HEK293 (cell line): ENCODE results near the gene CREB5.

Experiments
- CTCF ChIA-PET: fragments of 350-600 bp; formaldehyde crosslinking; extraction: SDS; loops from one replicate; lab custom pipeline; 2021; ENCODE audit warnings: antibody characterized with exemption; lab: Yijun Ruan, JAX
- POLR2A ChIA-PET: fragments of 300-600 bp; formaldehyde crosslinking; extraction: SDS; loops from one replicate; lab custom pipeline; 2020; ENCODE audit warnings: antibody characterized with exemption, inconsistent platforms; lab: Yijun Ruan, JAX
- H3K27ac ChIP-seq: fragments of 200-500 bp; sonication (Bioruptor generic); 2 replicates; pipeline ENCODE4 v1.5.1; 2014; ENCODE audit warnings: low read depth, low read length, control low read depth, inconsistent platforms; ENCODE audit errors: extremely low read depth
- H3K36me3 ChIP-seq, 2 experiments: fragments of 200-500 bp in 1 of 2; sonication (Bioruptor generic) in 1 of 2; 1 replicate in 1 of 2; 2 replicates in 1 of 2; pipeline ENCODE4 v1.5.1; 2014 to 2017; ENCODE audit warnings: inconsistent platforms in 2 of 2, low read length in 2 of 2; ENCODE audit not compliant: control insufficient read depth in 2 of 2, insufficient read depth in 1 of 2
- H3K4me1 ChIP-seq: fragments of 200-500 bp; sonication (Bioruptor generic); 2 replicates; pipeline ENCODE4 v1.5.1; 2014; ENCODE audit warnings: mild to moderate bottlenecking, low read length, inconsistent platforms; ENCODE audit not compliant: control insufficient read depth, insufficient read depth
- H3K4me3 ChIP-seq: 2 replicates; pipeline ENCODE4 v1.5.1; 2011; ENCODE audit warnings: low read depth, mild to moderate bottlenecking, control low read depth, low read length, moderate library complexity
- H3K9me3 ChIP-seq: fragments of 200-500 bp; sonication (Bioruptor generic); 2 replicates; pipeline ENCODE4 v1.5.1; 2014; ENCODE audit warnings: low read depth, low read length, inconsistent platforms; ENCODE audit not compliant: control insufficient read depth, insufficient read depth
- MZF1 ChIP-seq: fragments of 450-650 bp; formaldehyde crosslinking; IDR thresholded peaks from 2 replicates; pipeline ENCODE4 v1.5.1; 2017; ENCODE audit warnings: missing biosample characterization, missing genetic modification characterization, borderline replicate concordance
- OSR2 ChIP-seq: fragments of 450-650 bp; formaldehyde crosslinking; IDR thresholded peaks from 2 replicates; pipeline ENCODE4 v1.5.1; 2016; ENCODE audit warnings: missing biosample characterization, missing genetic modification characterization
- SETDB1 ChIP-seq: IDR thresholded peaks from one replicate; pipeline ENCODE4 v1.6.1; 2017; ENCODE audit warnings: mild to moderate bottlenecking, low read length, moderate library complexity, mixed read lengths; ENCODE audit not compliant: insufficient read length
- SP3 ChIP-seq: fragments of 450-650 bp; formaldehyde crosslinking; IDR thresholded peaks from 2 replicates; pipeline ENCODE4 v1.5.1; 2016; ENCODE audit warnings: missing biosample characterization, missing genetic modification characterization
- WT1 ChIP-seq: fragments of 450-650 bp; formaldehyde crosslinking; IDR thresholded peaks from 2 replicates; pipeline ENCODE4 v1.5.1; 2016; ENCODE audit warnings: missing biosample characterization, missing genetic modification characterization
- ZNF112 ChIP-seq: fragments of 450-650 bp; formaldehyde crosslinking; IDR thresholded peaks from 2 replicates; pipeline ENCODE4 v1.5.0; 2017; ENCODE audit warnings: missing biosample characterization, missing genetic modification characterization
- ZNF132 ChIP-seq: fragments of 450-650 bp; formaldehyde crosslinking; IDR thresholded peaks from 2 replicates; pipeline ENCODE4 v1.5.1; 2017; ENCODE audit warnings: missing biosample characterization, missing genetic modification characterization, borderline replicate concordance
- ZNF211 ChIP-seq: fragments of 450-650 bp; formaldehyde crosslinking; IDR thresholded peaks from 2 replicates; pipeline ENCODE4 v1.5.1; 2016; ENCODE audit warnings: low read depth, missing biosample characterization, missing genetic modification characterization
- ZNF221 ChIP-seq: fragments of 450-650 bp; formaldehyde crosslinking; IDR thresholded peaks from 2 replicates; pipeline ENCODE4 v1.5.1; 2017; ENCODE audit warnings: missing biosample characterization, missing genetic modification characterization, borderline replicate concordance
- ZNF248 ChIP-seq: fragments of 450-650 bp; formaldehyde crosslinking; IDR thresholded peaks from 2 replicates; pipeline ENCODE4 v1.5.1; 2017; ENCODE audit warnings: missing biosample characterization, missing genetic modification characterization
- ZNF341 ChIP-seq: fragments of 450-650 bp; formaldehyde crosslinking; IDR thresholded peaks from 2 replicates; pipeline ENCODE4; 2016; ENCODE audit warnings: low read depth, missing biosample characterization, missing genetic modification characterization
- ZNF404 ChIP-seq: fragments of 450-650 bp; formaldehyde crosslinking; IDR thresholded peaks from 2 replicates; pipeline ENCODE4 v1.5.1; 2017; ENCODE audit warnings: missing biosample characterization, missing genetic modification characterization
- ZNF549 ChIP-seq: fragments of 450-650 bp; IDR thresholded peaks from 2 replicates; pipeline ENCODE4 v1.5.1; 2018; ENCODE audit warnings: missing biosample characterization, missing genetic modification characterization, mild to moderate bottlenecking, inconsistent platforms, moderate library complexity
- ZNF560 ChIP-seq: fragments of 450-650 bp; formaldehyde crosslinking; IDR thresholded peaks from 2 replicates; pipeline ENCODE4 v1.5.1; 2017; ENCODE audit warnings: missing biosample characterization, missing genetic modification characterization, borderline replicate concordance
- ZNF624 ChIP-seq: fragments of 450-650 bp; formaldehyde crosslinking; IDR thresholded peaks from 2 replicates; pipeline ENCODE4 v1.5.1; 2017; ENCODE audit warnings: missing biosample characterization, missing genetic modification characterization
- ZNF677 ChIP-seq: fragments of 450-650 bp; IDR thresholded peaks from 2 replicates; pipeline ENCODE4 v1.5.0; 2018; ENCODE audit warnings: missing biosample characterization, mild to moderate bottlenecking, missing genetic modification characterization, moderate library complexity
- ZNF830 ChIP-seq: fragments of 450-650 bp; IDR thresholded peaks from 2 replicates; pipeline ENCODE4 v1.5.0; 2018; ENCODE audit warnings: missing biosample characterization, missing genetic modification characterization, low read depth, mild to moderate bottlenecking, moderate library complexity
- TF ChIP-seq, protein P1 (sequence below): fragments of 450-650 bp; formaldehyde crosslinking; IDR thresholded peaks from 2 replicates; pipeline ENCODE4 v1.5.1; 2017; ENCODE audit warnings: missing biosample characterization, missing genetic modification characterization
- TF ChIP-seq, protein P2 (sequence below): fragments of 450-650 bp; formaldehyde crosslinking; IDR thresholded peaks from 2 replicates; pipeline ENCODE4 v1.5.1; 2016; ENCODE audit warnings: missing biosample characterization, missing genetic modification characterization
- TF ChIP-seq, protein P3 (sequence below): fragments of 450-650 bp; formaldehyde crosslinking; IDR thresholded peaks from 2 replicates; pipeline ENCODE4 v1.5.1; 2016; ENCODE audit warnings: missing biosample characterization, missing genetic modification characterization
- TF ChIP-seq, protein P4 (sequence below): fragments of 450-650 bp; formaldehyde crosslinking; IDR thresholded peaks from 2 replicates; pipeline ENCODE4 v1.5.1; 2017; ENCODE audit warnings: missing biosample characterization, missing genetic modification characterization
- TF ChIP-seq, protein P5 (sequence below): fragments of 450-650 bp; formaldehyde crosslinking; IDR thresholded peaks from 2 replicates; pipeline ENCODE4 v1.5.1; 2016; ENCODE audit warnings: missing biosample characterization, missing genetic modification characterization, low read depth
- TF ChIP-seq, protein P6 (sequence below): fragments of 450-650 bp; formaldehyde crosslinking; IDR thresholded peaks from 2 replicates; pipeline ENCODE4 v1.5.1; 2016; ENCODE audit warnings: missing biosample characterization, missing genetic modification characterization
- TF ChIP-seq, protein P7 (sequence below): fragments of 450-650 bp; formaldehyde crosslinking; IDR thresholded peaks from 2 replicates; pipeline ENCODE4 v1.5.1; 2016; ENCODE audit warnings: missing biosample characterization, missing genetic modification characterization
- TF ChIP-seq, protein P8 (sequence below): fragments of 450-650 bp; formaldehyde crosslinking; IDR thresholded peaks from 2 replicates; pipeline ENCODE4 v1.5.1; 2017; ENCODE audit warnings: missing biosample characterization, missing genetic modification characterization

Gene CREB5

DNA sequence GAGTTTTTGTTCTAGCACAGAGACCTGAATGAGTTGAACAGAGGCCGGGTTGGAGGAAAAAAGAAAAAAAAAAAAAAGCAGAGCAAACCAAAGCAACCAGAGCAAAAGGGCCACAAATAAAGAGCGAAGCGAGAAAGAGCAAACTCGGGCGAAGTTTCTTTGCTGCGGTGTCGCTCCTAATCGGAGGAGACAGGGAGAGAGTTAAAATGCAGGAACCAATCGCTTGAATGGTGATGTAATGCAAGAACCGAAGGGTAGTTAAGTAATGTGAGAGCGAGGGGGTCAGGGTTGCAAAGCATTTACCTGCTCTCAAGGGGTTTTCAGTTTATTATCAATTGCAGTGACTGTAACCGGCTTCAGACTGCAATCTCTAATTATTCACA is 274.1 kb downstream of the CREB5 start (continued):
- TF ChIP-seq SP3 (tag by site-specific recombination) (no peak), ZNF560 (tag by site-specific recombination) (no peak), ZNF132 (no peak), MZF1 (tag by site-specific recombination) (no peak), ZNF248 (no peak), ZNF112 (tag by site-specific recombination) (no peak), WT1 (tag by site-specific recombination) (no peak), ZNF211 (tag by site-specific recombination) (no peak), OSR2 (no peak), ZNF341 (tag by site-specific recombination) (0 out of 2 replicates have a peak, but pooled peaks have one; percentile 13), ZNF624 (tag by site-specific recombination) (no peak), ZNF677 (no peak), SETDB1 (no peak), ZNF549 (tag by site-specific recombination) (no peak), ZNF830 (tag by site-specific recombination) (no peak), ZNF221 (tag by site-specific recombination) (no peak)
- TF ChIP-seq, protein P1, sequence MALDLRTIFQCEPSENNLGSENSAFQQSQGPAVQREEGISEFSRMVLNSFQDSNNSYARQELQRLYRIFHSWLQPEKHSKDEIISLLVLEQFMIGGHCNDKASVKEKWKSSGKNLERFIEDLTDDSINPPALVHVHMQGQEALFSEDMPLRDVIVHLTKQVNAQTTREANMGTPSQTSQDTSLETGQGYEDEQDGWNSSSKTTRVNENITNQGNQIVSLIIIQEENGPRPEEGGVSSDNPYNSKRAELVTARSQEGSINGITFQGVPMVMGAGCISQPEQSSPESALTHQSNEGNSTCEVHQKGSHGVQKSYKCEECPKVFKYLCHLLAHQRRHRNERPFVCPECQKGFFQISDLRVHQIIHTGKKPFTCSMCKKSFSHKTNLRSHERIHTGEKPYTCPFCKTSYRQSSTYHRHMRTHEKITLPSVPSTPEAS (tag by site-specific recombination), result no peak
- TF ChIP-seq, protein P2, sequence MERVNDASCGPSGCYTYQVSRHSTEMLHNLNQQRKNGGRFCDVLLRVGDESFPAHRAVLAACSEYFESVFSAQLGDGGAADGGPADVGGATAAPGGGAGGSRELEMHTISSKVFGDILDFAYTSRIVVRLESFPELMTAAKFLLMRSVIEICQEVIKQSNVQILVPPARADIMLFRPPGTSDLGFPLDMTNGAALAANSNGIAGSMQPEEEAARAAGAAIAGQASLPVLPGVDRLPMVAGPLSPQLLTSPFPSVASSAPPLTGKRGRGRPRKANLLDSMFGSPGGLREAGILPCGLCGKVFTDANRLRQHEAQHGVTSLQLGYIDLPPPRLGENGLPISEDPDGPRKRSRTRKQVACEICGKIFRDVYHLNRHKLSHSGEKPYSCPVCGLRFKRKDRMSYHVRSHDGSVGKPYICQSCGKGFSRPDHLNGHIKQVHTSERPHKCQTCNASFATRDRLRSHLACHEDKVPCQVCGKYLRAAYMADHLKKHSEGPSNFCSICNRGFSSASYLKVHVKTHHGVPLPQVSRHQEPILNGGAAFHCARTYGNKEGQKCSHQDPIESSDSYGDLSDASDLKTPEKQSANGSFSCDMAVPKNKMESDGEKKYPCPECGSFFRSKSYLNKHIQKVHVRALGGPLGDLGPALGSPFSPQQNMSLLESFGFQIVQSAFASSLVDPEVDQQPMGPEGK (tag by site-specific recombination), result peak; percentile 59; the same call in 1 of the 2 replicates
- TF ChIP-seq, protein P3, sequence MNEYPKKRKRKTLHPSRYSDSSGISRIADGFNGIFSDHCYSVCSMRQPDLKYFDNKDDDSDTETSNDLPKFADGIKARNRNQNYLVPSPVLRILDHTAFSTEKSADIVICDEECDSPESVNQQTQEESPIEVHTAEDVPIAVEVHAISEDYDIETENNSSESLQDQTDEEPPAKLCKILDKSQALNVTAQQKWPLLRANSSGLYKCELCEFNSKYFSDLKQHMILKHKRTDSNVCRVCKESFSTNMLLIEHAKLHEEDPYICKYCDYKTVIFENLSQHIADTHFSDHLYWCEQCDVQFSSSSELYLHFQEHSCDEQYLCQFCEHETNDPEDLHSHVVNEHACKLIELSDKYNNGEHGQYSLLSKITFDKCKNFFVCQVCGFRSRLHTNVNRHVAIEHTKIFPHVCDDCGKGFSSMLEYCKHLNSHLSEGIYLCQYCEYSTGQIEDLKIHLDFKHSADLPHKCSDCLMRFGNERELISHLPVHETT (tag by site-specific recombination), result no peak
- TF ChIP-seq, protein P4, sequence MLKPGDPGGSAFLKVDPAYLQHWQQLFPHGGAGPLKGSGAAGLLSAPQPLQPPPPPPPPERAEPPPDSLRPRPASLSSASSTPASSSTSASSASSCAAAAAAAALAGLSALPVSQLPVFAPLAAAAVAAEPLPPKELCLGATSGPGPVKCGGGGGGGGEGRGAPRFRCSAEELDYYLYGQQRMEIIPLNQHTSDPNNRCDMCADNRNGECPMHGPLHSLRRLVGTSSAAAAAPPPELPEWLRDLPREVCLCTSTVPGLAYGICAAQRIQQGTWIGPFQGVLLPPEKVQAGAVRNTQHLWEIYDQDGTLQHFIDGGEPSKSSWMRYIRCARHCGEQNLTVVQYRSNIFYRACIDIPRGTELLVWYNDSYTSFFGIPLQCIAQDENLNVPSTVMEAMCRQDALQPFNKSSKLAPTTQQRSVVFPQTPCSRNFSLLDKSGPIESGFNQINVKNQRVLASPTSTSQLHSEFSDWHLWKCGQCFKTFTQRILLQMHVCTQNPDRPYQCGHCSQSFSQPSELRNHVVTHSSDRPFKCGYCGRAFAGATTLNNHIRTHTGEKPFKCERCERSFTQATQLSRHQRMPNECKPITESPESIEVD, result peak; percentile 71
- TF ChIP-seq, protein P5, sequence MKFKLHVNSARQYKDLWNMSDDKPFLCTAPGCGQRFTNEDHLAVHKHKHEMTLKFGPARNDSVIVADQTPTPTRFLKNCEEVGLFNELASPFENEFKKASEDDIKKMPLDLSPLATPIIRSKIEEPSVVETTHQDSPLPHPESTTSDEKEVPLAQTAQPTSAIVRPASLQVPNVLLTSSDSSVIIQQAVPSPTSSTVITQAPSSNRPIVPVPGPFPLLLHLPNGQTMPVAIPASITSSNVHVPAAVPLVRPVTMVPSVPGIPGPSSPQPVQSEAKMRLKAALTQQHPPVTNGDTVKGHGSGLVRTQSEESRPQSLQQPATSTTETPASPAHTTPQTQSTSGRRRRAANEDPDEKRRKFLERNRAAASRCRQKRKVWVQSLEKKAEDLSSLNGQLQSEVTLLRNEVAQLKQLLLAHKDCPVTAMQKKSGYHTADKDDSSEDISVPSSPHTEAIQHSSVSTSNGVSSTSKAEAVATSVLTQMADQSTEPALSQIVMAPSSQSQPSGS, result peak; percentile 94
- TF ChIP-seq, all 188 proteins: peak for 16

DNA sequence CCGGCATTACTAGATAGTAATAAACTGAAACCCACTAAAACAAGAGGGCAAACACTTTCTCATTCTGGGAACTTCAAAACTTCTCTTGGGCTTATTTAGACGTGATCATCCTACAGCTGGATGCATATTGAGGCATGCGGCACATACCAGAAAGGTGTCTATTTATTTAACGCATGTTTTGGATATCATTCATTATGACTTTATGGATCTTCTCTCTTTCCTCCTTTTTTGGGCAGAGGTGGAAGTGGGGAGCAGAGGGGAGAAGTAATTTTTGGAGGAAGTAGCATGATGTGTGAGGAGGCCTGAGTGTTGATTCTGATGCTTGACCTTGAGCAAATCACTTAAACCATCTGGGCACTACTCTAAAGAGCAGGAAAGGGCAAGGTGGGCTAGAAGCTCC is 275.2 kb downstream of the CREB5 start:
- H3K4me3 ChIP-seq, result no peak overlapping the region
- POLR2A ChIA-PET, result no interaction called here
- TF ChIP-seq ZNF404 (no peak), ZNF221 (tag by site-specific recombination) (no peak)
- TF ChIP-seq, protein P6, sequence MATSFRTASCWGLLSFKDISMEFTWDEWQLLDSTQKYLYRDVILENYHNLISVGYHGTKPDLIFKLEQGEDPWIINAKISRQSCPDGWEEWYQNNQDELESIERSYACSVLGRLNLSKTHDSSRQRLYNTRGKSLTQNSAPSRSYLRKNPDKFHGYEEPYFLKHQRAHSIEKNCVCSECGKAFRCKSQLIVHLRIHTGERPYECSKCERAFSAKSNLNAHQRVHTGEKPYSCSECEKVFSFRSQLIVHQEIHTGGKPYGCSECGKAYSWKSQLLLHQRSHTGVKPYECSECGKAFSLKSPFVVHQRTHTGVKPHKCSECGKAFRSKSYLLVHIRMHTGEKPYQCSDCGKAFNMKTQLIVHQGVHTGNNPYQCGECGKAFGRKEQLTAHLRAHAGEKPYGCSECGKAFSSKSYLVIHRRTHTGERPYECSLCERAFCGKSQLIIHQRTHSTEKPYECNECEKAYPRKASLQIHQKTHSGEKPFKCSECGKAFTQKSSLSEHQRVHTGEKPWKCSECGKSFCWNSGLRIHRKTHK, result no peak
- TF ChIP-seq, protein P7, sequence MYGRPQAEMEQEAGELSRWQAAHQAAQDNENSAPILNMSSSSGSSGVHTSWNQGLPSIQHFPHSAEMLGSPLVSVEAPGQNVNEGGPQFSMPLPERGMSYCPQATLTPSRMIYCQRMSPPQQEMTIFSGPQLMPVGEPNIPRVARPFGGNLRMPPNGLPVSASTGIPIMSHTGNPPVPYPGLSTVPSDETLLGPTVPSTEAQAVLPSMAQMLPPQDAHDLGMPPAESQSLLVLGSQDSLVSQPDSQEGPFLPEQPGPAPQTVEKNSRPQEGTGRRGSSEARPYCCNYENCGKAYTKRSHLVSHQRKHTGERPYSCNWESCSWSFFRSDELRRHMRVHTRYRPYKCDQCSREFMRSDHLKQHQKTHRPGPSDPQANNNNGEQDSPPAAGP (tag by site-specific recombination), result no peak
- TF ChIP-seq, protein P8, sequence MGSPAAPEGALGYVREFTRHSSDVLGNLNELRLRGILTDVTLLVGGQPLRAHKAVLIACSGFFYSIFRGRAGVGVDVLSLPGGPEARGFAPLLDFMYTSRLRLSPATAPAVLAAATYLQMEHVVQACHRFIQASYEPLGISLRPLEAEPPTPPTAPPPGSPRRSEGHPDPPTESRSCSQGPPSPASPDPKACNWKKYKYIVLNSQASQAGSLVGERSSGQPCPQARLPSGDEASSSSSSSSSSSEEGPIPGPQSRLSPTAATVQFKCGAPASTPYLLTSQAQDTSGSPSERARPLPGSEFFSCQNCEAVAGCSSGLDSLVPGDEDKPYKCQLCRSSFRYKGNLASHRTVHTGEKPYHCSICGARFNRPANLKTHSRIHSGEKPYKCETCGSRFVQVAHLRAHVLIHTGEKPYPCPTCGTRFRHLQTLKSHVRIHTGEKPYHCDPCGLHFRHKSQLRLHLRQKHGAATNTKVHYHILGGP (tag by site-specific recombination), result no peak

More for the DNA sequence above, 275.2 kb downstream of the CREB5 start:
- Histone ChIP-seq H3K4me1 (peaks cover 17% of the 10 kb centered on the region), H3K27ac (no peak overlapping the region), H3K36me3 (no peaks in the 10 kb centered on the region), H3K9me3 (no peaks in the 10 kb centered on the region)
- CTCF ChIA-PET, result interaction anchor here (0.5 kb wide), 1 partner anchor 13 kb away, joined by 3 read pairs; no protein-coding TSS in a partner anchor
